H1 (cell line): ENCODE data around the gene STH. TPM values are rescaled to one million over a fixed set of nuclear protein-coding genes. Genes with fewer than 3 reads are reported as not detected.

ENCODE experiments used
- CTCF ChIA-PET: fragments of 300-600 bp; sonication (Branson Sonifier 250); formaldehyde crosslinking; loops from one replicate; lab custom pipeline; 2021; ENCODE audit not compliant: partially characterized antibody; lab: Charles Lee
- POLR2A ChIA-PET: fragments of 300-600 bp; sonication (Branson Sonifier 250); formaldehyde crosslinking; loops from one replicate; lab custom pipeline; 2021; ENCODE audit warnings: inconsistent platforms; ENCODE audit not compliant: partially characterized antibody; lab: Charles Lee
- DNase-seq, 2 experiments: peaks; one replicate each; pipeline versions ENCODE4 v3.0.0 to v3.0.0-alpha.2; 2010 to 2022; ENCODE audit warnings: low spot score in 2 of 2, low read depth in 1 of 2, mixed read lengths in 1 of 2
- FAIRE-seq: peaks from 2 replicates; lab custom pipeline; 2011; peaks lifted over from hg19 to GRCh38; lab: Jason Lieb, UNC
- H2AFZ ChIP-seq: 2 replicates; pipeline ENCODE4 v1.8.1; 2012; ENCODE audit warnings: low read length, inconsistent platforms
- H2AK5ac ChIP-seq: 2 replicates; pipeline ENCODE4 v1.6.1; 2013; ENCODE audit warnings: low read depth, low read length
- H2BK120ac ChIP-seq: replicated peaks from 2 replicates; pipeline ENCODE3; 2013; ENCODE audit warnings: low read depth, low read length, inconsistent platforms
- H2BK12ac ChIP-seq: 2 replicates; pipeline ENCODE4 v1.6.1; 2013; ENCODE audit warnings: low read depth, low read length
- H2BK15ac ChIP-seq: 2 replicates; pipeline ENCODE4 v1.6.1; 2013; ENCODE audit warnings: low read length
- H2BK20ac ChIP-seq: 2 replicates; pipeline ENCODE4 v1.6.1; 2013; ENCODE audit warnings: low read length
- H2BK5ac ChIP-seq: 2 replicates; pipeline ENCODE4 v1.6.1; 2013; ENCODE audit warnings: low read depth, low read length
- H3K14ac ChIP-seq: 2 replicates; pipeline ENCODE4 v1.6.1; 2013; ENCODE audit warnings: inconsistent platforms; ENCODE audit not compliant: insufficient read length
- H3K18ac ChIP-seq: 2 replicates; pipeline ENCODE4 v1.6.1; 2013; ENCODE audit warnings: low read length; ENCODE audit errors: extremely low read depth
- H3K23ac ChIP-seq: 2 replicates; pipeline ENCODE4 v1.6.1; 2013; ENCODE audit warnings: inconsistent platforms; ENCODE audit not compliant: insufficient read length
- H3K23me2 ChIP-seq: 2 replicates; pipeline ENCODE4 v1.6.1; 2013; ENCODE audit warnings: low read depth, low read length
- H3K27ac ChIP-seq: 2 replicates; pipeline ENCODE4 v1.6.1; 2011; ENCODE audit warnings: low read depth, low read length, inconsistent platforms
- H3K27me3 ChIP-seq, 4 experiments: replicated peaks in 1 of 4; 1 replicate in 1 of 4; 2 replicates in 3 of 4; pipeline versions ENCODE4 v1.6.1 to v1.8.1; 2011 to 2013; ENCODE audit warnings: low read length in 3 of 4, mild to moderate bottlenecking in 3 of 4, inconsistent platforms in 2 of 4, mixed read lengths in 2 of 4, moderate library complexity in 1 of 4; ENCODE audit not compliant: control insufficient read depth in 3 of 4, insufficient read depth in 3 of 4; ENCODE audit errors: extremely low read depth in 1 of 4
- H3K36me3 ChIP-seq, 4 experiments: 2 replicates each; pipeline versions ENCODE4 v1.6.1 to v1.8.1; 2011 to 2013; ENCODE audit warnings: mild to moderate bottlenecking in 4 of 4, low read length in 3 of 4, moderate library complexity in 2 of 4, control low read depth in 1 of 4, inconsistent platforms in 1 of 4; ENCODE audit not compliant: insufficient read depth in 4 of 4, control insufficient read depth in 2 of 4
- H3K4ac ChIP-seq: replicated peaks from 2 replicates; pipeline ENCODE3; 2013; ENCODE audit warnings: low read length, low read depth, mixed read lengths, inconsistent platforms; ENCODE audit not compliant: insufficient read length
- H3K4me1 ChIP-seq, 4 experiments: replicated peaks in 1 of 4; 1 replicate in 1 of 4; 2 replicates in 3 of 4; pipeline versions ENCODE4 v1.6.1 to v1.8.1; 2011 to 2013; ENCODE audit warnings: low read length in 3 of 4, inconsistent platforms in 2 of 4, mixed read lengths in 1 of 4; ENCODE audit not compliant: insufficient read depth in 4 of 4, control insufficient read depth in 3 of 4
- H3K4me2 ChIP-seq, 2 experiments: 2 replicates each; pipeline versions ENCODE4 v1.6.1 to v1.8.1; 2011 to 2013; ENCODE audit warnings: low read depth in 2 of 2, low read length in 2 of 2, control low read depth in 1 of 2, inconsistent platforms in 1 of 2, mild to moderate bottlenecking in 1 of 2; ENCODE audit not compliant: insufficient read depth in 1 of 2
- H3K4me3 ChIP-seq, 4 experiments: fragments of 200-600, 300-600 bp in 1 of 4; sonication (generic), shearing (Covaris generic), sonication (Bioruptor Twin) in 1 of 4; 2 replicates each; pipeline versions ENCODE4 v1.5.1 to v1.8.1; 2011 to 2016; ENCODE audit warnings: low read length in 4 of 4, low read depth in 3 of 4, control low read depth in 2 of 4, inconsistent platforms in 2 of 4, mild to moderate bottlenecking in 2 of 4, mixed read lengths in 1 of 4, moderate library complexity in 1 of 4; ENCODE audit not compliant: insufficient read depth in 2 of 4; ENCODE audit errors: extremely low read depth in 1 of 4
- H3K56ac ChIP-seq: replicated peaks from 2 replicates; pipeline ENCODE3; 2013; ENCODE audit warnings: low read depth, mild to moderate bottlenecking, mixed read lengths, low read length, inconsistent platforms; ENCODE audit not compliant: insufficient read length
- H3K79me1 ChIP-seq: 2 replicates; pipeline ENCODE4 v1.6.1; 2013; ENCODE audit warnings: low read depth, low read length, control low read depth
- H3K79me2 ChIP-seq, 2 experiments: 2 replicates each; pipeline versions ENCODE4 v1.6.1 to v1.8.1; 2012 to 2013; ENCODE audit warnings: low read length in 2 of 2, mild to moderate bottlenecking in 2 of 2, inconsistent platforms in 1 of 2; ENCODE audit not compliant: insufficient read depth in 2 of 2, control insufficient read depth in 1 of 2
- H3K9ac ChIP-seq, 4 experiments: replicated peaks in 1 of 4; 1 replicate in 1 of 4; 2 replicates in 3 of 4; pipeline versions ENCODE4 v1.6.1 to v1.8.1; 2011 to 2013; ENCODE audit warnings: low read depth in 3 of 4, low read length in 3 of 4, control low read depth in 2 of 4, mild to moderate bottlenecking in 2 of 4, moderate library complexity in 2 of 4, inconsistent platforms in 1 of 4; ENCODE audit errors: extremely low read depth in 1 of 4
- H3K9me3 ChIP-seq, 2 experiments: 2 replicates each; pipeline versions ENCODE4 v1.6.1 to v1.8.1; 2012 to 2013; ENCODE audit warnings: mild to moderate bottlenecking in 2 of 2, moderate library complexity in 2 of 2, control low read depth in 1 of 2, inconsistent platforms in 1 of 2, low read depth in 1 of 2, low read length in 1 of 2, mixed read lengths in 1 of 2; ENCODE audit not compliant: insufficient read depth in 2 of 2
- H4K20me1 ChIP-seq, 2 experiments: replicated peaks in 1 of 2; 2 replicates each; pipeline versions ENCODE3 to v1.8.1; 2011 to 2013; ENCODE audit warnings: inconsistent platforms in 2 of 2, low read length in 2 of 2, mild to moderate bottlenecking in 1 of 2; ENCODE audit not compliant: insufficient read depth in 2 of 2, control insufficient read depth in 1 of 2
- H4K5ac ChIP-seq: 2 replicates; pipeline ENCODE4 v1.6.1; 2013; ENCODE audit warnings: low read length, low read depth, mixed read lengths, inconsistent platforms; ENCODE audit not compliant: insufficient read length
- H4K8ac ChIP-seq: 2 replicates; pipeline ENCODE4 v1.8.0; 2013; ENCODE audit warnings: mild to moderate bottlenecking, moderate library complexity, low read length, inconsistent platforms; ENCODE audit not compliant: insufficient read depth; ENCODE audit errors: extremely low read depth
- H4K91ac ChIP-seq: replicated peaks from 2 replicates; pipeline ENCODE3; 2013; ENCODE audit warnings: low read length, mixed read lengths, inconsistent platforms; ENCODE audit not compliant: insufficient read length
- BRCA1 ChIP-seq: IDR thresholded peaks from 2 replicates; pipeline ENCODE4 v1.6.1; 2012; ENCODE audit warnings: low read depth, low read length, improper control_type of control experiment
- GABPA ChIP-seq: IDR thresholded peaks from 2 replicates; pipeline ENCODE4 v1.6.1; 2011; ENCODE audit warnings: mild to moderate bottlenecking, low read length, moderate library complexity, borderline replicate concordance; ENCODE audit not compliant: insufficient read depth
- HDAC2 ChIP-seq, 2 experiments: fragments of 300-600 bp in 1 of 2; sonication (generic) in 1 of 2; IDR thresholded peaks; 2 replicates each; pipeline ENCODE4 v1.6.1; 2011 to 2012; ENCODE audit warnings: low read depth in 2 of 2, low read length in 2 of 2, mild to moderate bottlenecking in 2 of 2, moderate library complexity in 2 of 2, borderline replicate concordance in 1 of 2, inconsistent platforms in 1 of 2
- POLR2A ChIP-seq, 2 experiments: IDR thresholded peaks; 1 replicate in 1 of 2; 2 replicates in 1 of 2; pipeline ENCODE4 v1.6.1; 2011; ENCODE audit warnings: low read depth in 2 of 2, low read length in 2 of 2, mild to moderate bottlenecking in 2 of 2; ENCODE audit errors: control extremely low read depth in 1 of 2
- POLR2AphosphoS5 ChIP-seq: IDR thresholded peaks from 2 replicates; pipeline ENCODE4 v1.6.1; 2011; ENCODE audit warnings: low read depth, low read length
- SIN3A ChIP-seq, 2 experiments: IDR thresholded peaks in 1 of 2; conservative IDR thresholded peaks in 1 of 2; 2 replicates each; pipeline ENCODE4 v1.6.1; 2011 to 2012; ENCODE audit warnings: low read length in 2 of 2, improper control_type of control experiment in 1 of 2, low read depth in 1 of 2, mild to moderate bottlenecking in 1 of 2
- SP1 ChIP-seq: IDR thresholded peaks from 2 replicates; pipeline ENCODE4 v1.6.1; 2011; ENCODE audit warnings: low read depth, low read length
- SRF ChIP-seq: IDR thresholded peaks from 2 replicates; pipeline ENCODE4 v1.6.1; 2011; ENCODE audit warnings: mild to moderate bottlenecking, low read depth, low read length, moderate library complexity
- ZNF274 ChIP-seq: IDR thresholded peaks from 2 replicates; pipeline ENCODE4 v1.7.0; 2012; ENCODE audit warnings: low read length, borderline replicate concordance; ENCODE audit errors: extremely low read depth
- WGBS, 2 experiments: shearing (Covaris generic) in 1 of 2; methylation state at CpG; one replicate each; pipeline versions ENCODE4 v1.1.6 to v1.1.7; 2013 to 2015; ENCODE audit warnings: low lambda C conversion rate in 2 of 2, mixed read lengths in 2 of 2, inconsistent platforms in 1 of 2, low coverage in 1 of 2, missing lambda C conversion rate in 1 of 2; ENCODE audit not compliant: insufficient replicate concordance in 2 of 2, insufficient coverage in 1 of 2, insufficient read length in 1 of 2; ENCODE audit errors: extremely low coverage in 1 of 2, missing lambda C conversion rate in 1 of 2; 5-methylcytosine and 5-hydroxymethylcytosine counted together
- polyA plus RNA-seq, 7 experiments: library from polyadenylated mRNA; depleted of rRNA in 3 of 7; stranded (reverse) in 5 of 7; unstranded in 2 of 7; fragments of >200 nt in 5 of 7; fragments of 200-250 nt in 2 of 7; gene quantifications; 1 replicate in 5 of 7; 2 replicates in 1 of 7; 4 replicates in 1 of 7; pipeline versions ENCODE4 v1.2.1 to v1.2.3, GENCODE V29; 2011 to 2013; ENCODE audit warnings: missing spikeins in 2 of 7, mixed read lengths in 2 of 7
- total RNA-seq: library from RNA; stranded (reverse); fragmentation: NEBNext Ultra II Directional; extraction: Animal tissue kit (Norgen Biotek cat#: 25700); gene quantifications from 2 replicates; pipeline ENCODE4 v1.2.1, GENCODE V29; 2021
- TF ChIP-seq, protein P1 (sequence below): IDR thresholded peaks from 2 replicates; pipeline ENCODE4 v1.6.1; 2011; ENCODE audit warnings: low read length, improper control_type of control experiment

Gene STH
- total and polyA plus RNA-seq, 2 of the 8 experiments (the other 6 are each of a cell fraction or from before 2014, with no cell fraction given), result not detected

GRCh38 chr17:45960311-45960710 is 38.7 kb upstream of the STH start:
- no peaks in the 10 kb centered on the region for H4K20me1 ChIP-seq

More at GRCh38 chr17:45960311-45960710, 38.7 kb upstream of the STH start:
- no peaks in the 10 kb centered on the region for H3K4me1 ChIP-seq
- H2BK5ac ChIP-seq, result no peak overlapping the region
- H2BK15ac ChIP-seq, result no peak overlapping the region
- no peak overlapping the region for H3K4me3 ChIP-seq
- H4K5ac ChIP-seq, result no peak overlapping the region
- no peak overlapping the region for H3K18ac ChIP-seq
- ChIA-PET CTCF (interaction anchor here (0.6 to 4.0 kb wide), 3 partner anchors 11 to 326 kb away, joined by 3 to 31 read pairs (median 3); no protein-coding TSS in a partner anchor), POLR2A (no interaction called here)
- no peaks in the 10 kb centered on the region for H3K9me3 ChIP-seq
- no peaks in the 10 kb centered on the region for H3K79me1 ChIP-seq
- no peak overlapping the region for H3K4ac ChIP-seq
- H2BK12ac ChIP-seq, result no peak overlapping the region
- H3K23ac ChIP-seq, result no peak overlapping the region
- H3K36me3 ChIP-seq, result no peaks in the 10 kb centered on the region
- no peak for DNase-seq
- H4K91ac ChIP-seq, result no peak overlapping the region
- no peaks in the 10 kb centered on the region for H3K27me3 ChIP-seq
- H2BK20ac ChIP-seq, result no peak overlapping the region
- H2AK5ac ChIP-seq, result no peak overlapping the region
- no peaks in the 10 kb centered on the region for H3K23me2 ChIP-seq
- H3K14ac ChIP-seq, result no peak overlapping the region
- no peak for TF ChIP-seq SRF
- TF ChIP-seq SP1, result no peak
- no peak for TF ChIP-seq ZNF274
- TF ChIP-seq, protein P1, sequence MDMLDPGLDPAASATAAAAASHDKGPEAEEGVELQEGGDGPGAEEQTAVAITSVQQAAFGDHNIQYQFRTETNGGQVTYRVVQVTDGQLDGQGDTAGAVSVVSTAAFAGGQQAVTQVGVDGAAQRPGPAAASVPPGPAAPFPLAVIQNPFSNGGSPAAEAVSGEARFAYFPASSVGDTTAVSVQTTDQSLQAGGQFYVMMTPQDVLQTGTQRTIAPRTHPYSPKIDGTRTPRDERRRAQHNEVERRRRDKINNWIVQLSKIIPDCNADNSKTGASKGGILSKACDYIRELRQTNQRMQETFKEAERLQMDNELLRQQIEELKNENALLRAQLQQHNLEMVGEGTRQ, result no peak
- TF ChIP-seq POLR2A (IDR thresholded peaks at IDR 0.05; ENCODE audit: control extremely low read depth in 1 of 2, low read depth in 2 of 2, low read length in 2 of 2), result no peak
- no peak for TF ChIP-seq SIN3A (conservative IDR thresholded peaks at IDR 0.05 in 1 of 2, IDR thresholded peaks at IDR 0.05 in 1 of 2; ENCODE audit: low read depth in 1 of 2, low read length in 2 of 2)
- TF ChIP-seq BRCA1, result no peak
- no peak for TF ChIP-seq GABPA
- no peak for TF ChIP-seq HDAC2 (IDR thresholded peaks at IDR 0.05; ENCODE audit: borderline replicate concordance in 1 of 2, low read depth in 2 of 2, low read length in 2 of 2)
- TF ChIP-seq POLR2AphosphoS5, result no peak
- TF ChIP-seq, all 59 proteins: peak for 0
- Histone ChIP-seq H3K9ac (no peak overlapping the region), H2AFZ (no peak overlapping the region), H3K79me2 (no peaks in the 10 kb centered on the region), H3K56ac (no peak overlapping the region), H3K4me2 (no peak overlapping the region), H2BK120ac (no peak overlapping the region), H4K8ac (no peak overlapping the region), H3K27ac (no peak overlapping the region)
- WGBS, 2 experiments, result 94% methylated on average over 4 of the region's 4 CpGs; no CpG with 5 or more reads in 1 of the 2 experiments
- no peak for FAIRE-seq
